Measurements from ENCODE around the gene SCT.
A peak's percentile ranks its signal among the peaks of the same experiment; 100 is the strongest.

The SCT gene

GRCh38 chr11:615504-616319, 11.3 kb downstream of the SCT start, which contains the start of gene IRF7:
IRF7 (minus strand) TSS chr11:615950; CDS start chr11:615364, 586 bp downstream.
- no peaks in the 10 kb centered on the region for H3K27me3 ChIP-seq (ENCODE audit: insufficient read depth, insufficient read length)
- peaks cover 90% of the 10 kb centered on the region for H3K36me3 ChIP-seq (ENCODE audit: insufficient read depth, insufficient read length, low read length)
- peak within 1 kb of the TSS; percentile 16 for H3K4me3 ChIP-seq (ENCODE audit: insufficient read length, low read depth)
- TF ChIP-seq ZNF274 (IDR thresholded peaks at IDR 0.05; ENCODE audit: low read depth, low read length) = no peak
- no peak for TF ChIP-seq SUZ12 (IDR thresholded peaks at IDR 0.05; ENCODE audit: extremely low read depth, insufficient read depth, insufficient read length)
- TF ChIP-seq YY1 (IDR thresholded peaks at IDR 0.05; ENCODE audit: insufficient read depth, insufficient read length) = no peak
- peak; percentile 38 for DNase-seq (ENCODE audit: low read depth, low spot score)
- no peaks in the 10 kb centered on the region for H3K9me3 ChIP-seq (ENCODE audit: insufficient read depth, low read length)
- H3K9ac ChIP-seq (ENCODE audit: insufficient read length, low read depth) = peak within 1 kb of the TSS; percentile 67
- H3K4me1 ChIP-seq (ENCODE audit: insufficient read depth, insufficient read length) = peaks cover 32% of the 10 kb centered on the region

GRCh38 chr11:614623-615503, 12.1 kb downstream of the SCT start:
- no peak for DNase-seq (ENCODE audit: low read depth, low spot score)
- peaks cover 91% of the 10 kb centered on the region for H3K36me3 ChIP-seq (ENCODE audit: insufficient read depth, insufficient read length, low read length)

GRCh38 chr11:614021-614622, 12.9 kb downstream of the SCT start:
- Histone ChIP-seq H3K4me1 (ENCODE audit: insufficient read depth, insufficient read length) (peaks cover 30% of the 10 kb centered on the region), H3K9me3 (ENCODE audit: insufficient read depth, low read length) (no peaks in the 10 kb centered on the region), H3K9ac (ENCODE audit: insufficient read length, low read depth) (peak overlapping the region; percentile 42), H3K4me3 (ENCODE audit: insufficient read length, low read depth) (no peak overlapping the region), H3K36me3 (ENCODE audit: insufficient read depth, insufficient read length, low read length) (peaks cover 92% of the 10 kb centered on the region), H3K27me3 (ENCODE audit: insufficient read depth, insufficient read length) (no peaks in the 10 kb centered on the region)
- no peak for DNase-seq (ENCODE audit: low read depth, low spot score)
- no peak for TF ChIP-seq SUZ12 (IDR thresholded peaks at IDR 0.05; ENCODE audit: extremely low read depth, insufficient read depth, insufficient read length)
- no peak for TF ChIP-seq ZNF274 (IDR thresholded peaks at IDR 0.05; ENCODE audit: low read depth, low read length)
- no peak for TF ChIP-seq YY1 (IDR thresholded peaks at IDR 0.05; ENCODE audit: insufficient read depth, insufficient read length)

More at GRCh38 chr11:614623-615503, 12.1 kb downstream of the SCT start:
- Histone ChIP-seq H3K9me3 (ENCODE audit: insufficient read depth, low read length) (no peaks in the 10 kb centered on the region), H3K4me3 (ENCODE audit: insufficient read length, low read depth) (peak overlapping the region; percentile 16), H3K9ac (ENCODE audit: insufficient read length, low read depth) (peak overlapping the region; percentile 67), H3K27me3 (ENCODE audit: insufficient read depth, insufficient read length) (no peaks in the 10 kb centered on the region), H3K4me1 (ENCODE audit: insufficient read depth, insufficient read length) (peaks cover 32% of the 10 kb centered on the region)
- TF ChIP-seq YY1 (IDR thresholded peaks at IDR 0.05; ENCODE audit: insufficient read depth, insufficient read length) (no peak), ZNF274 (IDR thresholded peaks at IDR 0.05; ENCODE audit: low read depth, low read length) (no peak), SUZ12 (IDR thresholded peaks at IDR 0.05; ENCODE audit: extremely low read depth, insufficient read depth, insufficient read length) (no peak)

- no peak for TF ChIP-seq YY1 (IDR thresholded peaks at IDR 0.05; ENCODE audit: insufficient read depth, insufficient read length)
- TF ChIP-seq ZNF274 (IDR thresholded peaks at IDR 0.05; ENCODE audit: low read depth, low read length) = no peak
- TF ChIP-seq SUZ12 (IDR thresholded peaks at IDR 0.05; ENCODE audit: extremely low read depth, insufficient read depth, insufficient read length) = no peak
Measured at GRCh38 chr11:613369-613968, 13.5 kb downstream of the SCT start.

DNA sequence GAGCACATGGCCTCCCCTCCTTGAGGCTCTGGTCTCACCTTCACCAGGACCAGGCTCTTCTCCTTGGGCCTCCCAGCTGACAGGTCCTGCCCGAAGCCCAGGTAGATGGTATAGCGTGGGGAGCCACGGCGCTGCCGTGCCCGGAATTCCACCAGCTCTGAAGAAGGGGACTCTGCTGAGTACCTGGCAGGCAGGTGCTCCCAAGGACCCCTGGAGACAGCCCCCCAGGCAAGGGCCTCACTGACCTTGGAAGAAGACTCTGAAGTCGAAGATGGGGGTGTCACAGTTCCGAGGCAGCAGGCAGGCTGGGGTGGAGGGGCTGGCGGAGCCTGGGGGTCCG, 14.1 kb downstream of the SCT start:
- Histone ChIP-seq H3K4me1 (ENCODE audit: insufficient read depth, insufficient read length) (peaks cover 30% of the 10 kb centered on the region), H3K4me3 (ENCODE audit: insufficient read length, low read depth) (no peak overlapping the region), H3K9me3 (ENCODE audit: insufficient read depth, low read length) (no peaks in the 10 kb centered on the region), H3K36me3 (ENCODE audit: insufficient read depth, insufficient read length, low read length) (peaks cover 93% of the 10 kb centered on the region), H3K27me3 (ENCODE audit: insufficient read depth, insufficient read length) (no peaks in the 10 kb centered on the region), H3K9ac (ENCODE audit: insufficient read length, low read depth) (no peak overlapping the region)
- no peak for DNase-seq (ENCODE audit: low read depth, low spot score)
- TF ChIP-seq SUZ12 (IDR thresholded peaks at IDR 0.05; ENCODE audit: extremely low read depth, insufficient read depth, insufficient read length) (no peak), ZNF274 (IDR thresholded peaks at IDR 0.05; ENCODE audit: low read depth, low read length) (no peak), YY1 (IDR thresholded peaks at IDR 0.05; ENCODE audit: insufficient read depth, insufficient read length) (no peak)

More at GRCh38 chr11:613369-613968, 13.5 kb downstream of the SCT start:
- Histone ChIP-seq H3K36me3 (ENCODE audit: insufficient read depth, insufficient read length, low read length) (peaks cover 93% of the 10 kb centered on the region), H3K9me3 (ENCODE audit: insufficient read depth, low read length) (no peaks in the 10 kb centered on the region), H3K27me3 (ENCODE audit: insufficient read depth, insufficient read length) (no peaks in the 10 kb centered on the region), H3K9ac (ENCODE audit: insufficient read length, low read depth) (no peak overlapping the region), H3K4me3 (ENCODE audit: insufficient read length, low read depth) (no peak overlapping the region), H3K4me1 (ENCODE audit: insufficient read depth, insufficient read length) (peaks cover 29% of the 10 kb centered on the region)
- peak; percentile 61 for DNase-seq (ENCODE audit: low read depth, low spot score)

- Histone ChIP-seq H3K9ac (ENCODE audit: insufficient read length, low read depth) (no peak overlapping the region), H3K4me3 (ENCODE audit: insufficient read length, low read depth) (no peak overlapping the region), H3K4me1 (ENCODE audit: insufficient read depth, insufficient read length) (peaks cover 31% of the 10 kb centered on the region), H3K27me3 (ENCODE audit: insufficient read depth, insufficient read length) (no peaks in the 10 kb centered on the region), H3K9me3 (ENCODE audit: insufficient read depth, low read length) (no peaks in the 10 kb centered on the region), H3K36me3 (ENCODE audit: insufficient read depth, insufficient read length, low read length) (peaks cover 94% of the 10 kb centered on the region)
- DNase-seq (ENCODE audit: low read depth, low spot score) = no peak
- TF ChIP-seq YY1 (IDR thresholded peaks at IDR 0.05; ENCODE audit: insufficient read depth, insufficient read length) = no peak
- TF ChIP-seq ZNF274 (IDR thresholded peaks at IDR 0.05; ENCODE audit: low read depth, low read length) = no peak
- TF ChIP-seq SUZ12 (IDR thresholded peaks at IDR 0.05; ENCODE audit: extremely low read depth, insufficient read depth, insufficient read length) = no peak
Measured at GRCh38 chr11:612201-612960, 14.6 kb downstream of the SCT start.

Data from NT2/D1 (cell line).